ENCODE data around the gene P3H4.

Gene P3H4

GRCh38 chr17:41793784-41794539 is 17.8 kb downstream of the P3H4 start:
- DNase-seq (ENCODE audit: low spot score in 2 of 2): no peak
- H3K27me3 ChIP-seq (ENCODE audit: low read depth): no peaks in the 10 kb centered on the region
- H3K36me3 ChIP-seq (replicated peaks): no peaks in the 10 kb centered on the region
- H3K9me3 ChIP-seq: no peaks in the 10 kb centered on the region
- in situ Hi-C loops (cut with MboI; ENCODE audit: low sequenced_read_pairs): no loop called here
- no peaks in the 10 kb centered on the region for H3K4me1 ChIP-seq
- H3K4me3 ChIP-seq: no peak overlapping the region

- no peak for DNase-seq (ENCODE audit: low spot score in 2 of 2)
- H3K4me3 ChIP-seq: no peak overlapping the region
These were observed 18.6 kb downstream of the P3H4 start for GRCh38 chr17:41792845-41793783.

GRCh38 chr17:41787021-41787418 is 24.7 kb downstream of the P3H4 start:
- Histone ChIP-seq H3K27me3 (ENCODE audit: low read depth) (peaks cover 6% of the 10 kb centered on the region; the same call in 1 of the 2 replicates), H3K4me1 (peaks cover 15% of the 10 kb centered on the region), H3K4me3 (no peak overlapping the region), H3K36me3 (replicated peaks) (no peaks in the 10 kb centered on the region), H3K9me3 (no peaks in the 10 kb centered on the region)
- in situ Hi-C loops (cut with MboI; ENCODE audit: low sequenced_read_pairs): no loop called here
- DNase-seq (ENCODE audit: low spot score in 2 of 2): no peak

More at GRCh38 chr17:41792845-41793783, 18.6 kb downstream of the P3H4 start:
- H3K4me1 ChIP-seq: no peaks in the 10 kb centered on the region
- H3K36me3 ChIP-seq (replicated peaks): no peaks in the 10 kb centered on the region
- no peaks in the 10 kb centered on the region for H3K27me3 ChIP-seq (ENCODE audit: low read depth)
- in situ Hi-C loops (cut with MboI; ENCODE audit: low sequenced_read_pairs): no loop called here
- H3K9me3 ChIP-seq: no peaks in the 10 kb centered on the region

- H3K36me3 ChIP-seq (replicated peaks): no peaks in the 10 kb centered on the region
- peaks cover 6% of the 10 kb centered on the region; the same call in 1 of the 2 replicates for H3K27me3 ChIP-seq (ENCODE audit: low read depth)
- no peaks in the 10 kb centered on the region for H3K9me3 ChIP-seq
- in situ Hi-C loops (cut with MboI; ENCODE audit: low sequenced_read_pairs): no loop called here
- peak; percentile 98 to 100 for DNase-seq (ENCODE audit: low spot score in 2 of 2)
- H3K4me1 ChIP-seq: peaks cover 15% of the 10 kb centered on the region
- peak within 1 kb of the TSS; percentile 64 for H3K4me3 ChIP-seq
These were observed 25.3 kb downstream of the P3H4 start, which contains the start of gene JUP for GRCh38 chr17:41786227-41787020. Gene JUP, minus strand, starts transcription at chr17:41786711. Its CDS starts 14,857 bp downstream, at chr17:41771854.

- Histone ChIP-seq H3K4me1 (peaks cover 15% of the 10 kb centered on the region), H3K36me3 (replicated peaks) (no peaks in the 10 kb centered on the region), H3K27me3 (ENCODE audit: low read depth) (peaks cover 6% of the 10 kb centered on the region; the same call in 1 of the 2 replicates), H3K4me3 (peak overlapping the region; percentile 64), H3K9me3 (no peaks in the 10 kb centered on the region)
- DNase-seq (ENCODE audit: low spot score in 2 of 2): peak in 1 of 2 experiments; percentile 57
- in situ Hi-C loops (cut with MboI; ENCODE audit: low sequenced_read_pairs): no loop called here
These were observed 25.9 kb downstream of the P3H4 start for GRCh38 chr17:41785859-41786226.

GRCh38 chr17:41785091-41785858 is 26.5 kb downstream of the P3H4 start:
- Histone ChIP-seq H3K27me3 (ENCODE audit: low read depth) (peaks cover 6% of the 10 kb centered on the region; the same call in 1 of the 2 replicates), H3K4me3 (peak overlapping the region; percentile 64), H3K4me1 (peaks cover 15% of the 10 kb centered on the region), H3K36me3 (replicated peaks) (no peaks in the 10 kb centered on the region), H3K9me3 (no peaks in the 10 kb centered on the region)
- DNase-seq (ENCODE audit: low spot score in 2 of 2): peak; percentile 57 to 79
- in situ Hi-C loops (cut with MboI; ENCODE audit: low sequenced_read_pairs): no loop called here

GRCh38 chr17:41784207-41784744 is 27.5 kb downstream of the P3H4 start:
- Histone ChIP-seq H3K36me3 (replicated peaks) (no peaks in the 10 kb centered on the region), H3K4me3 (peak overlapping the region; percentile 64), H3K4me1 (peaks cover 15% of the 10 kb centered on the region), H3K9me3 (no peaks in the 10 kb centered on the region), H3K27me3 (ENCODE audit: low read depth) (peaks cover 6% of the 10 kb centered on the region; the same call in 1 of the 2 replicates)
- DNase-seq (ENCODE audit: low spot score in 2 of 2): peak; percentile 47 to 86
- in situ Hi-C loops (cut with MboI; ENCODE audit: low sequenced_read_pairs): no loop called here

- H3K4me3 ChIP-seq: no peak overlapping the region
These were observed 29.6 kb downstream of the P3H4 start for GRCh38 chr17:41782142-41782541.

GRCh38 chr17:41781404-41782110 is 30.2 kb downstream of the P3H4 start:
- Histone ChIP-seq H3K4me3 (no peak overlapping the region), H3K4me1 (peaks cover 11% of the 10 kb centered on the region), H3K36me3 (replicated peaks) (no peaks in the 10 kb centered on the region), H3K27me3 (ENCODE audit: low read depth) (no peaks in the 10 kb centered on the region), H3K9me3 (no peaks in the 10 kb centered on the region)
- in situ Hi-C loops (cut with MboI; ENCODE audit: low sequenced_read_pairs): no loop called here
- DNase-seq (ENCODE audit: low spot score in 2 of 2): no peak

More at GRCh38 chr17:41782142-41782541, 29.6 kb downstream of the P3H4 start:
- peaks cover 2% of the 10 kb centered on the region; the same call in 1 of the 2 replicates for H3K27me3 ChIP-seq (ENCODE audit: low read depth)
- H3K36me3 ChIP-seq (replicated peaks): no peaks in the 10 kb centered on the region
- H3K9me3 ChIP-seq: no peaks in the 10 kb centered on the region
- in situ Hi-C loops (cut with MboI; ENCODE audit: low sequenced_read_pairs): no loop called here
- H3K4me1 ChIP-seq: peaks cover 14% of the 10 kb centered on the region
- DNase-seq (ENCODE audit: low spot score in 2 of 2): no peak

- DNase-seq (ENCODE audit: low spot score in 2 of 2): no peak
- Histone ChIP-seq H3K27me3 (ENCODE audit: low read depth) (no peaks in the 10 kb centered on the region), H3K4me1 (peaks cover 25% of the 10 kb centered on the region), H3K36me3 (replicated peaks) (no peaks in the 10 kb centered on the region), H3K4me3 (no peak overlapping the region), H3K9me3 (no peaks in the 10 kb centered on the region)
- in situ Hi-C loops (cut with MboI; ENCODE audit: low sequenced_read_pairs): no loop called here
These were observed 31.8 kb downstream of the P3H4 start for GRCh38 chr17:41779954-41780353.

- peak in 1 of 2 experiments; percentile 28 for DNase-seq (ENCODE audit: low spot score in 2 of 2)
- no peaks in the 10 kb centered on the region for H3K9me3 ChIP-seq
- peaks cover 15% of the 10 kb centered on the region for H3K4me1 ChIP-seq
- H3K27me3 ChIP-seq (ENCODE audit: low read depth): no peaks in the 10 kb centered on the region
- H3K4me3 ChIP-seq: no peak overlapping the region
- in situ Hi-C loops (cut with MboI; ENCODE audit: low sequenced_read_pairs): no loop called here
- no peaks in the 10 kb centered on the region for H3K36me3 ChIP-seq (replicated peaks)
These were observed 34.1 kb downstream of the P3H4 start for GRCh38 chr17:41777574-41778188.

- Histone ChIP-seq H3K4me1 (peaks cover 15% of the 10 kb centered on the region), H3K9me3 (no peaks in the 10 kb centered on the region), H3K36me3 (replicated peaks) (no peaks in the 10 kb centered on the region), H3K4me3 (no peak overlapping the region), H3K27me3 (ENCODE audit: low read depth) (no peaks in the 10 kb centered on the region)
- DNase-seq (ENCODE audit: low spot score in 2 of 2): no peak
- in situ Hi-C loops (cut with MboI; ENCODE audit: low sequenced_read_pairs): no loop called here
These were observed 34.6 kb downstream of the P3H4 start for GRCh38 chr17:41777157-41777573.

Data from HAP-1 (cell line).